ENCODE measurements around the gene IFNGR2. TPM values are rescaled to one million over a fixed set of nuclear protein-coding genes. Genes with fewer than 3 reads are reported as not detected.
A peak's percentile ranks its signal among the peaks of the same experiment; 100 is the strongest.

The IFNGR2 gene
- total and polyA plus RNA-seq, 2 donors (not counting 1 experiment from before 2014, with no cell fraction given) = 50.7 to 57.6 TPM

DNA sequence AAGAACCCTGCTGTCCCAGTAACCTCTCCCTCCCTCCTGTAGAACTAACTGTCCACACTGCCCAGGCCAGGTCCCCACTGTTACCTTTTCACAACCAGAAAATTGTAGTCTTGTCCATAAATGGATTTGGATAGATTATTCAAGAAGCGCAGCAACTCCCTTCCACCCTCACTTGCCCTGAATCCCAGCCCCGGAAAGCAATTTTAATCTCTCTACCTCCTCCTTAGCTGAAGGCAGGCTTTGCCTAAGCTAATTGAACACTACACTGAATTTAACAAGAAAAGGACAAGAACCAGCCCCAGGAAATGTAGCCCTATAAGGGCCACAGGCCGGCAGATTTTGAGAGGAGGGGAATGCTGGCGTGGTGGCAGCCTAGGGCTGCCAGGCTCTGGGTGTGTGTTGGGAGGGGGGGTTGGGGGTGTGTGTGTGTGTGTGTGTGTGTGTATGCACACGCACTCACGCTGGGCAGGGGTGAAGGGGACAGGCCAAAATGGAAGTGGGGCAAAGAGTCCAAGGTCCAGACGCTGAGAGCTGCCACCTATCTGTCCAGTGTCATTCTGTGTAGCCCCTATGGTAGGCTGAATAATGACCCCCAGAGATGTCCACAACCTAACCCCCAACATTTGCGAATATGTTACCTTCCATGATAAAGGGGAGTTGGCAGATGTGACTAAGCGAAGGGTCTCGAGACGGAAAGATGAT, 10.8 kb upstream of the IFNGR2 start:
- TF ChIP-seq CTCF (conservative IDR thresholded peaks at IDR 0.05 in 1 of 2, IDR thresholded peaks at IDR 0.05 in 1 of 2; ENCODE audit: low read depth in 1 of 2, low read length in 2 of 2) = no peak
- TF ChIP-seq EZH2 (IDR thresholded peaks at IDR 0.05; ENCODE audit: low read length, missing control alignments) = no peak
- no peak overlapping the region for H3K9ac ChIP-seq (ENCODE audit: insufficient read depth, low read length)
- no peak overlapping the region for H3K4me3 ChIP-seq (replicated peaks in 1 of 4; ENCODE audit: control extremely low read depth in 1 of 4, insufficient read depth in 1 of 4, low read depth in 3 of 4, low read length in 4 of 4)
- no peak overlapping the region for H2AFZ ChIP-seq (ENCODE audit: low read length)
- no peaks in the 10 kb centered on the region for H4K20me1 ChIP-seq (ENCODE audit: control insufficient read depth, extremely low read depth, insufficient read depth, low read length)
- no peak overlapping the region for H3K27ac ChIP-seq (ENCODE audit: insufficient read depth, low read length)
- H3K4me2 ChIP-seq (ENCODE audit: extremely low read depth, insufficient read depth, low read length) = no peak overlapping the region
- no peaks in the 10 kb centered on the region for H3K27me3 ChIP-seq (ENCODE audit: control insufficient read depth, insufficient read depth, low read length)
- H3K4me1 ChIP-seq (ENCODE audit: control insufficient read depth, extremely low read depth, insufficient read depth, low read length) = peaks cover 6% of the 10 kb centered on the region
- no peak for DNase-seq (ENCODE audit: low read depth in 2 of 2)
- H3K9me3 ChIP-seq (ENCODE audit: control insufficient read depth, insufficient read depth, low read depth, low read length) = no peaks in the 10 kb centered on the region
- no peaks in the 10 kb centered on the region for H3K36me3 ChIP-seq (ENCODE audit: control insufficient read depth, insufficient read depth, low read length)
- H3K79me2 ChIP-seq (ENCODE audit: control insufficient read depth, insufficient read depth, low read length) = no peaks in the 10 kb centered on the region

DNA sequence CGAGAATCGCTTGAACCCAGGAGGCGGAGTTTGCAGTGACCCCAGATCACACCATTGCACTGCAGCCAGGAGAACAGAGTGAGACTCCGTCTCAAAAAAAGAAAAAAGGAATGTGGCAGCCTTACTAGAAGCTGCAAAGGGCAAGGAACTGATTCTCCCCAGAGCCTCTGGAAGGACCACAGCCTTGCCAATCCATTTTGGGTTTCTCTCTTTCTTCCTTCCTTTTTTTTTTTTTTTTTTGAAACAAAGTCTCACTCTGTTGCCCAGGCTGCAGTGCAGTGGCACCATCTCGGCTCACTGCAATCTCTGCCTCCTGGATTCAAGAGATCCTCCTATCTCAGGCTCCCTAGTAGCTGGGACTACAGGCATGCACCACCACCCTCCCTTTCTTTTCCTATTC, 9.9 kb upstream of the IFNGR2 start:
- TF ChIP-seq EZH2 (IDR thresholded peaks at IDR 0.05; ENCODE audit: low read length, missing control alignments) (no peak), CTCF (conservative IDR thresholded peaks at IDR 0.05 in 1 of 2, IDR thresholded peaks at IDR 0.05 in 1 of 2; ENCODE audit: low read depth in 1 of 2, low read length in 2 of 2) (no peak)
- H3K79me2 ChIP-seq (ENCODE audit: control insufficient read depth, insufficient read depth, low read length) = no peaks in the 10 kb centered on the region
- no peak for DNase-seq (ENCODE audit: low read depth in 2 of 2)

GRCh38 chr21:33394260-33394659, 9.0 kb upstream of the IFNGR2 start:
- DNase-seq (ENCODE audit: low read depth in 2 of 2) = peak in 1 of 2 donors; percentile 43
- H4K20me1 ChIP-seq (ENCODE audit: control insufficient read depth, extremely low read depth, insufficient read depth, low read length) = no peaks in the 10 kb centered on the region
- no peaks in the 10 kb centered on the region for H3K79me2 ChIP-seq (ENCODE audit: control insufficient read depth, insufficient read depth, low read length)
- H2AFZ ChIP-seq (ENCODE audit: low read length) = no peak overlapping the region
- no peaks in the 10 kb centered on the region for H3K27me3 ChIP-seq (ENCODE audit: control insufficient read depth, insufficient read depth, low read length)
- no peak for TF ChIP-seq EZH2 (IDR thresholded peaks at IDR 0.05; ENCODE audit: low read length, missing control alignments)
- no peak for TF ChIP-seq CTCF (conservative IDR thresholded peaks at IDR 0.05 in 1 of 2, IDR thresholded peaks at IDR 0.05 in 1 of 2; ENCODE audit: low read depth in 1 of 2, low read length in 2 of 2)
- no peaks in the 10 kb centered on the region for H3K9me3 ChIP-seq (ENCODE audit: control insufficient read depth, insufficient read depth, low read depth, low read length)
- no peak overlapping the region for H3K27ac ChIP-seq (ENCODE audit: insufficient read depth, low read length)
- H3K4me3 ChIP-seq (replicated peaks in 1 of 4; ENCODE audit: control extremely low read depth in 1 of 4, insufficient read depth in 1 of 4, low read depth in 3 of 4, low read length in 4 of 4) = no peak overlapping the region
- H3K36me3 ChIP-seq (ENCODE audit: control insufficient read depth, insufficient read depth, low read length) = no peaks in the 10 kb centered on the region
- peaks cover 6% of the 10 kb centered on the region for H3K4me1 ChIP-seq (ENCODE audit: control insufficient read depth, extremely low read depth, insufficient read depth, low read length)
- no peak overlapping the region for H3K4me2 ChIP-seq (ENCODE audit: extremely low read depth, insufficient read depth, low read length)
- no peak overlapping the region for H3K9ac ChIP-seq (ENCODE audit: insufficient read depth, low read length)

More for the DNA sequence above, 9.9 kb upstream of the IFNGR2 start:
- Histone ChIP-seq H3K36me3 (ENCODE audit: control insufficient read depth, insufficient read depth, low read length) (no peaks in the 10 kb centered on the region), H3K4me2 (ENCODE audit: extremely low read depth, insufficient read depth, low read length) (no peak overlapping the region), H3K4me1 (ENCODE audit: control insufficient read depth, extremely low read depth, insufficient read depth, low read length) (peaks cover 6% of the 10 kb centered on the region), H2AFZ (ENCODE audit: low read length) (no peak overlapping the region), H3K9me3 (ENCODE audit: control insufficient read depth, insufficient read depth, low read depth, low read length) (no peaks in the 10 kb centered on the region), H3K27me3 (ENCODE audit: control insufficient read depth, insufficient read depth, low read length) (no peaks in the 10 kb centered on the region), H4K20me1 (ENCODE audit: control insufficient read depth, extremely low read depth, insufficient read depth, low read length) (no peaks in the 10 kb centered on the region), H3K4me3 (replicated peaks in 1 of 4; ENCODE audit: control extremely low read depth in 1 of 4, insufficient read depth in 1 of 4, low read depth in 3 of 4, low read length in 4 of 4) (no peak overlapping the region), H3K9ac (ENCODE audit: insufficient read depth, low read length) (no peak overlapping the region), H3K27ac (ENCODE audit: insufficient read depth, low read length) (no peak overlapping the region)
